PC-3 (cell line): ENCODE measurements around the gene CEP85. TPM values are rescaled to one million over a fixed set of nuclear protein-coding genes. Genes with fewer than 3 reads are reported as not detected.

Experiments used
- ATAC-seq: fragments of 200-7000 bp; cut with Tn5 transposase; 2 replicates; pipeline ENCODE4 v1.9.1; 2020; ENCODE audit warnings: mild to moderate bottlenecking, moderate library complexity
- BruUV-seq: library from RNA; stranded (reverse); fragments of 400-500 nt; replicated peaks from 2 replicates; lab custom pipeline; 2021; lab: Mats Ljungman, UMichigan
- CTCF ChIA-PET: fragments of 300-600 bp; sonication (Branson Sonifier 250); formaldehyde crosslinking; loops from one replicate; lab custom pipeline; 2022; ENCODE audit warnings: antibody characterized with exemption; lab: Charles Lee
- POLR2A ChIA-PET: fragments of 300-600 bp; sonication (Branson Sonifier 250); formaldehyde crosslinking; loops from one replicate; lab custom pipeline; 2022; ENCODE audit warnings: antibody characterized with exemption; ENCODE audit not compliant: unreplicated experiment; lab: Charles Lee
- DNase-seq: peaks from one replicate; pipeline ENCODE4 v3.0.0-alpha.2; 2015
- H2AFZ ChIP-seq: fragments of 300-600 bp; sonication (generic); 2 replicates; pipeline ENCODE4 v1.6.0; 2016; ENCODE audit warnings: antibody characterized with exemption, low read length
- H3F3A ChIP-seq: fragments of 300-600 bp; sonication (generic); one replicate; pipeline ENCODE4 v1.6.0; 2017; ENCODE audit warnings: antibody characterized with exemption, low read length, control low read depth, mild to moderate bottlenecking; ENCODE audit not compliant: unreplicated experiment
- H3K27ac ChIP-seq: fragments of 300-600 bp; sonication (generic); 2 replicates; pipeline ENCODE4 v1.5.1; 2016; ENCODE audit warnings: mild to moderate bottlenecking, low read length
- H3K27me3 ChIP-seq: fragments of 300-600 bp; sonication (generic); 2 replicates; pipeline ENCODE4 v1.6.1; 2016; ENCODE audit warnings: low read length, mixed read lengths
- H3K36me3 ChIP-seq: fragments of 300-600 bp; sonication (generic); 2 replicates; pipeline ENCODE4 v1.6.1; 2016; ENCODE audit warnings: low read depth, mixed run types, low read length, mixed read lengths
- H3K4me1 ChIP-seq: fragments of 300-600 bp; sonication (generic); 2 replicates; pipeline ENCODE4 v1.5.1; 2016; ENCODE audit warnings: low read length; ENCODE audit not compliant: insufficient read depth
- H3K4me2 ChIP-seq: fragments of 300-600 bp; sonication (generic); 2 replicates; pipeline ENCODE4 v1.6.0; 2016; ENCODE audit warnings: low read length
- H3K4me3 ChIP-seq: fragments of 300-600 bp; sonication (generic); 2 replicates; pipeline ENCODE4 v1.5.1; 2016; ENCODE audit warnings: mild to moderate bottlenecking, low read length, mixed read lengths
- H3K79me2 ChIP-seq: fragments of 300-600 bp; sonication (generic); 2 replicates; pipeline ENCODE4 v1.6.1; 2017; ENCODE audit warnings: low read length, mixed read lengths
- H3K9ac ChIP-seq: fragments of 300-600 bp; sonication (generic); 2 replicates; pipeline ENCODE4 v1.6.0; 2016; ENCODE audit warnings: mild to moderate bottlenecking, low read length
- H3K9me2 ChIP-seq: fragments of 300-600 bp; sonication (generic); replicated peaks from 2 replicates; pipeline ENCODE4 v1.6.1; 2016; ENCODE audit warnings: mixed run types, low read length, mixed read lengths
- H3K9me3 ChIP-seq: fragments of 300-600 bp; sonication (generic); 2 replicates; pipeline ENCODE4 v1.6.1; 2016; ENCODE audit warnings: low read length, mixed read lengths
- H4K20me1 ChIP-seq: fragments of 300-600 bp; sonication (generic); 2 replicates; pipeline ENCODE4 v1.6.1; 2016; ENCODE audit warnings: low read length, mixed read lengths
- CTCF ChIP-seq: fragments of 300-600 bp; sonication (generic); conservative IDR thresholded peaks from 2 replicates; pipeline ENCODE4 v1.5.1; 2017; ENCODE audit warnings: antibody characterized with exemption, low read depth, mild to moderate bottlenecking, low read length
- EZH2 ChIP-seq: fragments of 300-600 bp; sonication (generic); IDR thresholded peaks from one replicate; pipeline ENCODE4 v1.6.1; 2017; ENCODE audit warnings: antibody characterized with exemption, mild to moderate bottlenecking, low read length; ENCODE audit not compliant: unreplicated experiment
- EZH2phosphoT487 ChIP-seq: fragments of 300-600 bp; sonication (generic); IDR thresholded peaks from 2 replicates; pipeline ENCODE4 v1.6.1; 2018; ENCODE audit warnings: mild to moderate bottlenecking, antibody characterized with exemption, low read length, borderline replicate concordance
- intact Hi-C: fragments of 100-400 bp; cut with micrococcal nuclease; formaldehyde crosslinking; loops from 2 replicates; pipeline ENCODE4 v1.9.0; 2023
- total RNA-seq: library from RNA; depleted of rRNA; stranded (reverse); fragments of >200 nt; gene quantifications from 2 replicates; pipeline ENCODE4 v1.2.3, GENCODE V29; 2014

The CEP85 gene
- total RNA-seq, 1 experiment from 2014 or later: 30.6 TPM

GRCh38 chr1:26263212-26263611, 29.2 kb downstream of the CEP85 start:
- Histone ChIP-seq H3K4me2 (no peak overlapping the region), H3K4me3 (no peak overlapping the region), H2AFZ (no peak overlapping the region), H3K9ac (no peak overlapping the region), H4K20me1 (no peaks in the 10 kb centered on the region), H3K4me1 (no peaks in the 10 kb centered on the region), H3K9me3 (peaks cover 9% of the 10 kb centered on the region), H3K27me3 (no peaks in the 10 kb centered on the region), H3K79me2 (no peaks in the 10 kb centered on the region), H3F3A (no peaks in the 10 kb centered on the region), H3K9me2 (no peaks in the 10 kb centered on the region), H3K36me3 (peaks cover 71% of the 10 kb centered on the region), H3K27ac (no peak overlapping the region)
- BruUV-seq: no TSS peak
- CTCF ChIA-PET: no interaction called here
- POLR2A ChIA-PET: no interaction called here
- DNase-seq: no peak
- no peak for ATAC-seq
- TF ChIP-seq CTCF (no peak), EZH2 (no peak), EZH2phosphoT487 (no peak)
- intact Hi-C loops: no loop called here

DNA sequence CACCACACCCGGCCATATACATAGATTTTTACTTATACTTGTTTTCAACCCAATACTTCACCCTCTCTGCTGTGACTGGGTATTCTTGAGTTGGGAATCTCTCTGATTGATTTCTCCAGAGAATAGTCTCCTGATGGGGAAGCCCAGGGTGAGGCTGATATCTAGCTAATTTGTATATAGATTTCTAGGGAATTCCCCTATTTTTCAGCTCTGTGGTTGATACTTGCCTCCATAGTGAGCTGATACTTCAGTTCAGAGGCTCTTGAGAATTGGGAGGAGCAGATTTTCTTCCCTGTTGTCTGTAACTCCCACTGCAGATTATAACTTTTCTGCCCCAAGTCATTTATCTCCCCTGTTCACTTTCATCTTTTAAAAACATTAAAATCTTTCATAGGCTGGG, 31.4 kb downstream of the CEP85 start:
- DNase-seq (no peak), ATAC-seq (no peak)
- Histone ChIP-seq H3K27me3 (no peaks in the 10 kb centered on the region), H3K9me3 (peaks cover 21% of the 10 kb centered on the region), H3K4me3 (no peak overlapping the region), H3K4me1 (no peaks in the 10 kb centered on the region), H3K9ac (no peak overlapping the region), H3K79me2 (no peaks in the 10 kb centered on the region), H3F3A (no peaks in the 10 kb centered on the region), H2AFZ (no peak overlapping the region), H3K27ac (no peak overlapping the region), H3K9me2 (no peaks in the 10 kb centered on the region), H4K20me1 (no peaks in the 10 kb centered on the region), H3K36me3 (peaks cover 74% of the 10 kb centered on the region), H3K4me2 (no peak overlapping the region)
- TF ChIP-seq CTCF (no peak), EZH2 (no peak), EZH2phosphoT487 (no peak)
- POLR2A ChIA-PET: no interaction called here
- BruUV-seq: no TSS peak
- CTCF ChIA-PET: no interaction called here
- intact Hi-C loops: no loop called here

GRCh38 chr1:26268290-26269197, 34.5 kb downstream of the CEP85 start:
- no peak overlapping the region for H2AFZ ChIP-seq
- H3K27me3 ChIP-seq: no peaks in the 10 kb centered on the region
- no peaks in the 10 kb centered on the region for H3F3A ChIP-seq
- no peak overlapping the region for H3K4me3 ChIP-seq
- H3K27ac ChIP-seq: no peak overlapping the region
- peaks cover 21% of the 10 kb centered on the region for H3K9me3 ChIP-seq
- TF ChIP-seq CTCF: no peak
- no peak for TF ChIP-seq EZH2phosphoT487
- TF ChIP-seq EZH2: no peak
- no TSS peak for BruUV-seq
- no peaks in the 10 kb centered on the region for H4K20me1 ChIP-seq
- POLR2A ChIA-PET: no interaction called here
- ATAC-seq: no peak
- no peaks in the 10 kb centered on the region for H3K4me1 ChIP-seq
- CTCF ChIA-PET: no interaction called here
- H3K79me2 ChIP-seq: no peaks in the 10 kb centered on the region
- H3K36me3 ChIP-seq: peaks cover 83% of the 10 kb centered on the region
- intact Hi-C loops: no loop called here
- no peak overlapping the region for H3K9ac ChIP-seq
- H3K4me2 ChIP-seq: no peak overlapping the region
- no peaks in the 10 kb centered on the region for H3K9me2 ChIP-seq
- no peak for DNase-seq
